Mesenchymal stem cell (in vitro differentiated cells and primary cell): ENCODE results near the gene MUC5B.

Experiments
- DNase-seq: peaks from one replicate; pipeline ENCODE4 v3.0.0-alpha.2; 2013
- H2AFZ ChIP-seq: one replicate; pipeline ENCODE4 v1.6.1; 2013; ENCODE audit warnings: low read depth, mild to moderate bottlenecking, control low read depth, inconsistent platforms, low read length, moderate library complexity
- H2AK5ac ChIP-seq: 2 replicates; pipeline ENCODE4 v1.6.1; 2013; ENCODE audit warnings: low read length, moderate library complexity, mild to moderate bottlenecking, inconsistent platforms; ENCODE audit not compliant: severe bottlenecking
- H2BK120ac ChIP-seq: one replicate; pipeline ENCODE4 v1.6.1; 2013; ENCODE audit warnings: low read depth, mild to moderate bottlenecking, inconsistent platforms, low read length, moderate library complexity
- H2BK12ac ChIP-seq, 2 experiments: one replicate each; pipeline ENCODE4 v1.6.1; 2013; ENCODE audit warnings: inconsistent platforms in 2 of 2, low read length in 2 of 2, mild to moderate bottlenecking in 2 of 2, moderate library complexity in 2 of 2, control low read depth in 1 of 2
- H2BK15ac ChIP-seq: one replicate; pipeline ENCODE4 v1.6.1; 2013; ENCODE audit warnings: mild to moderate bottlenecking, low read depth, inconsistent platforms; ENCODE audit not compliant: poor library complexity, severe bottlenecking
- H2BK5ac ChIP-seq: 2 replicates; pipeline ENCODE4 v1.6.1; 2013; ENCODE audit warnings: low read depth, mild to moderate bottlenecking, low read length, control low read depth, inconsistent platforms; ENCODE audit not compliant: poor library complexity, severe bottlenecking
- H3K14ac ChIP-seq, 2 experiments: one replicate each; pipeline ENCODE4 v1.6.1; 2013; ENCODE audit warnings: inconsistent platforms in 2 of 2, low read length in 2 of 2, control low read depth in 1 of 2, mild to moderate bottlenecking in 1 of 2, moderate library complexity in 1 of 2
- H3K18ac ChIP-seq, 2 experiments: one replicate each; pipeline ENCODE4 v1.6.1; 2013; ENCODE audit warnings: inconsistent platforms in 2 of 2, low read length in 2 of 2, control low read depth in 1 of 2, low read depth in 1 of 2, mild to moderate bottlenecking in 1 of 2
- H3K23ac ChIP-seq, 2 experiments: one replicate each; pipeline ENCODE4 v1.6.1; 2013; ENCODE audit warnings: inconsistent platforms in 2 of 2, low read length in 2 of 2, mild to moderate bottlenecking in 2 of 2, moderate library complexity in 2 of 2, control low read depth in 1 of 2
- H3K27ac ChIP-seq: 2 replicates; pipeline ENCODE4 v1.5.1; 2013; ENCODE audit warnings: mild to moderate bottlenecking, moderate library complexity, low read length, control low read depth, inconsistent platforms; ENCODE audit not compliant: poor library complexity, severe bottlenecking
- H3K27me3 ChIP-seq, 2 experiments: 2 replicates each; pipeline versions ENCODE4 v1.6.1 to v1.7.0; 2013; ENCODE audit warnings: low read length in 2 of 2, mild to moderate bottlenecking in 2 of 2, moderate library complexity in 2 of 2, control low read depth in 1 of 2, inconsistent platforms in 1 of 2; ENCODE audit not compliant: control insufficient read depth in 1 of 2, insufficient read depth in 1 of 2
- H3K36me3 ChIP-seq, 2 experiments: 2 replicates each; pipeline versions ENCODE4 v1.6.1 to v1.7.0; 2013; ENCODE audit warnings: low read length in 2 of 2, control low read depth in 1 of 2, inconsistent platforms in 1 of 2, low read depth in 1 of 2, mild to moderate bottlenecking in 1 of 2; ENCODE audit not compliant: insufficient read depth in 2 of 2, control insufficient read depth in 1 of 2
- H3K4ac ChIP-seq, 2 experiments: one replicate each; pipeline ENCODE4 v1.6.1; 2013; ENCODE audit warnings: inconsistent platforms in 2 of 2, low read length in 2 of 2, mild to moderate bottlenecking in 2 of 2, moderate library complexity in 2 of 2, control low read depth in 1 of 2, low read depth in 1 of 2
- H3K4me1 ChIP-seq: 2 replicates; pipeline ENCODE4 v1.6.1; 2013; ENCODE audit warnings: low read depth, low read length, control low read depth; ENCODE audit not compliant: control insufficient read depth, insufficient read depth
- H3K4me2 ChIP-seq: 2 replicates; pipeline ENCODE4 v1.6.1; 2013; ENCODE audit warnings: low read length, mild to moderate bottlenecking, inconsistent platforms; ENCODE audit not compliant: poor library complexity, severe bottlenecking
- H3K4me3 ChIP-seq, 2 experiments: 2 replicates each; pipeline versions ENCODE4 v1.5.1 to v1.7.0; 2013; ENCODE audit warnings: low read length in 2 of 2, mild to moderate bottlenecking in 2 of 2, control low read depth in 1 of 2, low read depth in 1 of 2; ENCODE audit not compliant: insufficient read depth in 1 of 2
- H3K79me1 ChIP-seq: replicated peaks from 2 replicates; pipeline ENCODE4 v1.6.1; 2013; ENCODE audit warnings: mild to moderate bottlenecking, control low read depth, low read length, inconsistent platforms; ENCODE audit not compliant: poor library complexity, severe bottlenecking
- H3K9ac ChIP-seq: 2 replicates; pipeline ENCODE4 v1.7.0; 2013; ENCODE audit warnings: mild to moderate bottlenecking, low read length, moderate library complexity
- H3K9me3 ChIP-seq: 2 replicates; pipeline ENCODE4 v1.7.0; 2013; ENCODE audit warnings: mild to moderate bottlenecking, low read length; ENCODE audit not compliant: control insufficient read depth
- H4K8ac ChIP-seq: one replicate; pipeline ENCODE4 v1.6.1; 2013; ENCODE audit warnings: inconsistent platforms, mild to moderate bottlenecking, low read length, moderate library complexity
- H4K91ac ChIP-seq: one replicate; pipeline ENCODE4 v1.6.1; 2013; ENCODE audit warnings: mild to moderate bottlenecking, low read length, inconsistent platforms
- WGBS: methylation state at CpG from one replicate; pipeline ENCODE4 v1.1.7; 2013; ENCODE audit warnings: mixed read lengths; 5-methylcytosine and 5-hydroxymethylcytosine counted together

The MUC5B gene

GRCh38 chr11:1255151-1255550 lies 32.3 kb downstream of the MUC5B start:
- H3K4me2 ChIP-seq: no peak overlapping the region
- H3K14ac ChIP-seq: no peak overlapping the region
- H3K4me3 ChIP-seq: no peak overlapping the region
- no peak overlapping the region for H2BK15ac ChIP-seq
- no peak overlapping the region for H3K23ac ChIP-seq
- no peak overlapping the region for H2AFZ ChIP-seq
- no peaks in the 10 kb centered on the region for H3K9me3 ChIP-seq
- H3K27ac ChIP-seq: no peak overlapping the region
- H3K4ac ChIP-seq: no peak overlapping the region
- no peak overlapping the region for H2BK12ac ChIP-seq
- no peaks in the 10 kb centered on the region for H3K36me3 ChIP-seq
- peaks cover 3% of the 10 kb centered on the region for H3K4me1 ChIP-seq
- H3K79me1 ChIP-seq: no peaks in the 10 kb centered on the region
- H3K9ac ChIP-seq: no peak overlapping the region
- no peak overlapping the region for H3K18ac ChIP-seq
- H4K8ac ChIP-seq: no peak overlapping the region
- no peak overlapping the region for H2BK120ac ChIP-seq
- no peak overlapping the region for H2AK5ac ChIP-seq
- 90% methylated on average over 15 of the region's 24 CpGs for WGBS
- H3K27me3 ChIP-seq: peaks cover 0 to 3% of the 10 kb centered on the region in 2 experiments
- DNase-seq: no peak
- H4K91ac ChIP-seq: no peak overlapping the region
- H2BK5ac ChIP-seq: no peak overlapping the region

DNA sequence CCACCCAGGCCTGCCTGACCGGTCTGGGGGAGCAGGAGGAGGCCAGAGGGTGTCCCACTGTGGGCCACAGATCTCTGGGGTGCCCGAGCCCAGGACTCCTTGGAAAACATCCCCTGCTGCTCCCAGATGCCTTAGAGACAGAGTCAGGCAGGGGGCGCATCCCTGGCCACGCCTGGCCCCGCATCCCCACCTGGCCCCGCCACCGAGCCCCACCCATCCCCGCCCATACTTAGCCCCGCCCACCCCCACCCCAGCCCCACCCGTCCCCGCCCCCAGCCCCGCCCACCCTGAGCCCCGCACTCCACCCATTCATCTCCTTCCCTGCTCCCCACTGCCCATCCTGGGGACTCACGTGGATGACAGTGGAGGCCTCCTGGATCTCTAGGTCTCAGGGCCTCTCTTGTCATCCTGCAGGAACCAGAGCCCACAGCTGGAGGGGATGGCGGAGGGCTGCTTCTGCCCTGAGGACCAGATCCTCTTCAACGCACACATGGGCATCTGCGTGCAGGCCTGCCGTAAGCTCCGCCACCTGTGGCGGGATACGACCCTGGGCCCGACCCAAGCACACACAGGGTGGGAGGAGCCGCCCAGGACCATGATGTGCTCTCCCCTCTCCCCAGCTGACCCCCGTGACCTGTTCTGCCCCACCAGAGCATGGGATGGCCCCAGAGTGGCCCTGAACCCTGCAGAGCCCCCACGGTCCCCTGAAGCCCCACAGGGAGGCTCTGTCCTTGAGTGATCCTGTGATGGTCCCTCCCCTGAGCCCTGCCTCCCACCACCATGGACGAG lies 33.6 kb downstream of the MUC5B start:
- no peak overlapping the region for H2BK15ac ChIP-seq
- DNase-seq: no peak
- H3K4me3 ChIP-seq: no peak overlapping the region
- no peak overlapping the region for H3K14ac ChIP-seq
- no peaks in the 10 kb centered on the region for H3K36me3 ChIP-seq
- H2BK12ac ChIP-seq: no peak overlapping the region
- H3K27me3 ChIP-seq: peaks cover 0 to 3% of the 10 kb centered on the region in 2 experiments
- no peaks in the 10 kb centered on the region for H3K79me1 ChIP-seq
- H3K4me1 ChIP-seq: peaks cover 3% of the 10 kb centered on the region
- no peak overlapping the region for H2BK120ac ChIP-seq
- no peak overlapping the region for H4K91ac ChIP-seq
- no peak overlapping the region for H3K4ac ChIP-seq
- H2AFZ ChIP-seq: no peak overlapping the region
- no peak overlapping the region for H3K23ac ChIP-seq
- no peak overlapping the region for H3K27ac ChIP-seq
- H4K8ac ChIP-seq: no peak overlapping the region
- H3K18ac ChIP-seq: no peak overlapping the region
- H3K4me2 ChIP-seq: no peak overlapping the region
- no peak overlapping the region for H2AK5ac ChIP-seq
- no peak overlapping the region for H3K9ac ChIP-seq
- 89% methylated on average over 17 of the region's 26 CpGs for WGBS
- H3K9me3 ChIP-seq: no peaks in the 10 kb centered on the region
- no peak overlapping the region for H2BK5ac ChIP-seq

DNA sequence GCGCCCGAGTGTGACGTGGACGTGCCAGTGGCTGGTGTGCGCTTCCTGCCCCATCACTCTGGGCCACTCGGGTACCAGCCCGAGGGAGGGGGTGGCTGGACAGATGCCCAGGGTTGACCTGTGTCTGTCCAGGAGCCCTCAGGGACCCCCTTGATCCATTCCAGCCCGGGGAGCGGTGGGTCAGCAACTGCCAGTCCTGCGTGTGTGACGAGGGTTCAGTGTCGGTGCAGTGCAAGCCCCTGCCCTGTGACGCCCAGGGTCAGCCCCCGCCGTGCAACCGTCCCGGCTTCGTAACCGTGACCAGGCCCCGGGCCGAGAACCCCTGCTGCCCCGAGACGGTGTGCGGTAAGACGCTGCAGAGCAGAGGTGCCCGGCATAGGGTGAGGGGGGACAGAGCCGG lies 34.5 kb downstream of the MUC5B start:
- H2BK120ac ChIP-seq: no peak overlapping the region
- no peaks in the 10 kb centered on the region for H3K9me3 ChIP-seq
- no peak for DNase-seq
- no peak overlapping the region for H3K4ac ChIP-seq
- H3K4me1 ChIP-seq: peaks cover 2% of the 10 kb centered on the region
- H2AFZ ChIP-seq: no peak overlapping the region
- no peak overlapping the region for H3K4me3 ChIP-seq
- no peak overlapping the region for H4K8ac ChIP-seq
- no peak overlapping the region for H3K23ac ChIP-seq
- WGBS: 95% methylated on average over 27 of the region's 27 CpGs
- H2BK15ac ChIP-seq: no peak overlapping the region
- no peak overlapping the region for H3K27ac ChIP-seq
- no peak overlapping the region for H2BK12ac ChIP-seq
- H2AK5ac ChIP-seq: no peak overlapping the region
- H3K14ac ChIP-seq: no peak overlapping the region
- H3K18ac ChIP-seq: no peak overlapping the region
- peaks cover 0 to 4% of the 10 kb centered on the region in 2 experiments for H3K36me3 ChIP-seq
- no peak overlapping the region for H4K91ac ChIP-seq
- peaks cover 0 to 3% of the 10 kb centered on the region in 2 experiments for H3K27me3 ChIP-seq
- no peak overlapping the region for H3K4me2 ChIP-seq
- H3K79me1 ChIP-seq: no peaks in the 10 kb centered on the region
- no peak overlapping the region for H2BK5ac ChIP-seq
- no peak overlapping the region for H3K9ac ChIP-seq

- no peak overlapping the region for H3K9ac ChIP-seq
- H3K4ac ChIP-seq: no peak overlapping the region
- no peak overlapping the region for H3K18ac ChIP-seq
- no peak overlapping the region for H3K4me2 ChIP-seq
- H3K4me3 ChIP-seq: no peak overlapping the region
- no peak overlapping the region for H4K8ac ChIP-seq
- no peak overlapping the region for H4K91ac ChIP-seq
- H3K36me3 ChIP-seq: peaks cover 0 to 4% of the 10 kb centered on the region in 2 experiments
- no peak for DNase-seq
- no peaks in the 10 kb centered on the region for H3K9me3 ChIP-seq
- H3K79me1 ChIP-seq: no peaks in the 10 kb centered on the region
- H3K23ac ChIP-seq: no peak overlapping the region
- no peak overlapping the region for H2AFZ ChIP-seq
- 90% methylated on average over 15 of the region's 16 CpGs for WGBS
- H2AK5ac ChIP-seq: no peak overlapping the region
- no peak overlapping the region for H3K27ac ChIP-seq
- H3K27me3 ChIP-seq: peaks cover 0 to 3% of the 10 kb centered on the region in 2 experiments
- no peak overlapping the region for H2BK5ac ChIP-seq
- no peak overlapping the region for H3K14ac ChIP-seq
- H2BK12ac ChIP-seq: no peak overlapping the region
- H3K4me1 ChIP-seq: peaks cover 2% of the 10 kb centered on the region
- no peak overlapping the region for H2BK15ac ChIP-seq
- H2BK120ac ChIP-seq: no peak overlapping the region
Measured at GRCh38 chr11:1257916-1258315, 35.0 kb downstream of the MUC5B start.
